HepG2 (cell line): ENCODE results near the gene LTB4R. TPM values are rescaled to one million over a fixed set of nuclear protein-coding genes. Genes with fewer than 3 reads are reported as not detected.

ENCODE experiments used
- BHLHE40 ChIP-seq: IDR thresholded peaks from 2 replicates; pipeline ENCODE4 v1.6.1; 2011; ENCODE audit warnings: low read length, improper control_type of control experiment
- GATAD2A ChIP-seq: IDR thresholded peaks from 2 replicates; pipeline ENCODE4 v1.6.1; 2016
- IKZF1 ChIP-seq: fragments of 450-650 bp; IDR thresholded peaks from 2 replicates; pipeline ENCODE4 v1.7.1; 2016
- KLF12 ChIP-seq: sonication (generic); formaldehyde crosslinking; IDR thresholded peaks from 2 replicates; pipeline ENCODE4 v1.4.0; 2020; ENCODE audit warnings: missing genetic modification reagents, borderline replicate concordance
- KLF6 ChIP-seq: IDR thresholded peaks from 2 replicates; pipeline ENCODE4 v1.8.0; 2016; ENCODE audit warnings: missing biosample characterization, missing genetic modification reagents
- LCORL ChIP-seq, 2 experiments: fragments of 450-650 bp in 1 of 2; sonication (generic) in 1 of 2; formaldehyde crosslinking in 1 of 2; IDR thresholded peaks; 2 replicates each; pipeline versions ENCODE4 v1.5.0 to v1.6.1; 2017 to 2020; ENCODE audit warnings: antibody characterized with exemption in 1 of 2, missing genetic modification reagents in 1 of 2
- MATR3 ChIP-seq: sonication (generic); formaldehyde crosslinking; IDR thresholded peaks from 2 replicates; pipeline ENCODE4 v1.4.0; 2020; ENCODE audit warnings: missing genetic modification reagents
- TBX2 ChIP-seq: sonication (generic); formaldehyde crosslinking; IDR thresholded peaks from 2 replicates; pipeline ENCODE4 v1.5.0; 2020; ENCODE audit warnings: missing genetic modification reagents, mild to moderate bottlenecking, borderline replicate concordance
- TEF ChIP-seq: sonication (generic); formaldehyde crosslinking; IDR thresholded peaks from 2 replicates; pipeline ENCODE4 v1.5.0; 2020; ENCODE audit warnings: missing genetic modification reagents
- TOE1 ChIP-seq: sonication (generic); formaldehyde crosslinking; IDR thresholded peaks from 2 replicates; pipeline ENCODE4 v1.4.0; 2020; ENCODE audit warnings: mild to moderate bottlenecking, missing genetic modification reagents
- TOPORS ChIP-seq: sonication (generic); formaldehyde crosslinking; IDR thresholded peaks from 2 replicates; pipeline ENCODE4 v1.8.0; 2023; ENCODE audit warnings: mild to moderate bottlenecking, missing genetic modification reagents
- ZFP91 ChIP-seq: sonication (generic); formaldehyde crosslinking; IDR thresholded peaks from 2 replicates; pipeline ENCODE4 v1.9.0; 2022; ENCODE audit warnings: missing genetic modification reagents, mild to moderate bottlenecking, borderline replicate concordance
- ZHX1 ChIP-seq: sonication (generic); formaldehyde crosslinking; IDR thresholded peaks from 2 replicates; pipeline ENCODE4 v1.8.1; 2022; ENCODE audit warnings: low read depth, mild to moderate bottlenecking, missing genetic modification reagents
- ZNF235 ChIP-seq: sonication (generic); formaldehyde crosslinking; IDR thresholded peaks from 2 replicates; pipeline ENCODE4 v1.8.1; 2023; ENCODE audit warnings: mild to moderate bottlenecking, missing genetic modification reagents, borderline replicate concordance
- ZNF496 ChIP-seq: sonication (generic); formaldehyde crosslinking; IDR thresholded peaks from 2 replicates; pipeline ENCODE4 v1.8.1; 2023; ENCODE audit warnings: mild to moderate bottlenecking, moderate library complexity, missing genetic modification reagents; ENCODE audit not compliant: insufficient replicate concordance
- ZNF530 ChIP-seq: sonication (generic); formaldehyde crosslinking; IDR thresholded peaks from 2 replicates; pipeline ENCODE4 v1.5.0; 2020; ENCODE audit warnings: low read depth, mild to moderate bottlenecking, missing genetic modification reagents
- ZNF607 ChIP-seq: sonication (generic); formaldehyde crosslinking; IDR thresholded peaks from 2 replicates; pipeline ENCODE4 v1.5.1; 2020; ENCODE audit warnings: missing genetic modification reagents, mild to moderate bottlenecking, borderline replicate concordance
- ZNF709 ChIP-seq: sonication (generic); formaldehyde crosslinking; IDR thresholded peaks from 2 replicates; pipeline ENCODE4 v1.5.0; 2020; ENCODE audit warnings: mild to moderate bottlenecking, missing genetic modification reagents
- ZNF775 ChIP-seq: sonication (generic); formaldehyde crosslinking; IDR thresholded peaks from 2 replicates; pipeline ENCODE4 v1.4.0; 2020; ENCODE audit warnings: missing genetic modification reagents, mild to moderate bottlenecking, moderate library complexity, borderline replicate concordance
- ZNF777 ChIP-seq: sonication (generic); formaldehyde crosslinking; IDR thresholded peaks from 2 replicates; pipeline ENCODE4 v1.4.0; 2020; ENCODE audit warnings: missing genetic modification reagents
- ZNF878 ChIP-seq: sonication (generic); formaldehyde crosslinking; IDR thresholded peaks from 2 replicates; pipeline ENCODE4 v1.8.1; 2023; ENCODE audit warnings: mild to moderate bottlenecking, missing genetic modification reagents, moderate library complexity
- polyA plus RNA-seq, 8 experiments: library from polyadenylated mRNA; depleted of rRNA in 3 of 8; stranded (reverse) in 7 of 8; unstranded in 1 of 8; fragments of >200 nt; fragmentation: Illumina TruSeq in 4 of 8; extraction: Trizol in 4 of 8; gene quantifications; 2 replicates each; pipeline versions ENCODE4 v1.2.1 to v1.2.3, GENCODE V29; 2011 to 2016; ENCODE audit warnings: low read depth in 4 of 8, missing spikeins in 1 of 8, mixed read lengths in 1 of 8; ENCODE audit not compliant: insufficient read depth in 1 of 8
- total RNA-seq, 5 experiments: library from RNA; depleted of rRNA; stranded (reverse); fragments of >200 nt; fragmentation: Illumina TruSeq; extraction: Trizol; gene quantifications; 2 replicates each; pipeline ENCODE4 v1.2.3, GENCODE V29; 2016; ENCODE audit warnings: low read depth in 1 of 5
- TF ChIP-seq, protein P1 (sequence below): sonication (generic); formaldehyde crosslinking; IDR thresholded peaks from 2 replicates; pipeline ENCODE4 v1.5.0; 2020; ENCODE audit warnings: missing genetic modification reagents, mild to moderate bottlenecking, borderline replicate concordance
- TF ChIP-seq, protein P2 (sequence below): sonication (generic); formaldehyde crosslinking; IDR thresholded peaks from 2 replicates; pipeline ENCODE4 v1.4.0; 2020; ENCODE audit warnings: missing genetic modification reagents, borderline replicate concordance

Gene LTB4R
- total and polyA plus RNA-seq, 2 of the 13 experiments (the other 11 are each of a cell fraction or from before 2014, with no cell fraction given), result 3.2 to 8.2 TPM

DNA sequence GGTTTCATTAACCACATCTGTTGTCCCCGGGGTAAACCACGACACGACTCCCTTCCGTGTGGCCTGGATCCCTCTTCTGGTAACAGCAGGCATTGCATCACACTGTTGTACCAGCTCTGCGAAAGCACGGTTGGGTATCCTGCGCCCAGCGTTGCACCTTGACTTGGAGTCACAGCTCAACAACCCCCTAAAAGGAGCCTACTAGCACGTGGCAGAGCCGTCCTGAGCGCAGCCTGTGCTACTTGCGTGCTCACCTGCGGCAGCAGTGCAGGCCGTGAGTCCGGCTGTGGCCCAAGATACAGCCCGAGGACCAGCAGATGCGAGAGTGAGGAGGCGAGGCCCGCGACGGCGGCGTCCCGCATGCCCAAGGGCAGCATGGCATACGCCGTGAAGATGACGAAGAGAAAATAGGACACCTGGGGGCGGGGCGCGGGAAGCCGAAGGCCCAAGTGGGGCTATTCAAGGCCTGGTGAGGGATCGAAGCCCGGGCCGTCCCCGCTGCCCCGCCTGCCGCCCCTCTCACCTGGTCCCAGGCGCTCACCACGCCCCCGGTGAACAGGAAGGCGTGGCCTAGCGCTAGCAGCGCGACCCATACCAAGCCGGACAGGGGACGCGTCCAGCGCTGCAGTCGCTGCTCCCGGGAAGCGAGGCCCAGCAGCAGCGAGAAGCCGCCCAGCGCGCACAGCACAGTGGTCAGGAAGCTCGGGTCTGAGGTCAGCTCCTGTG is 21.1 kb downstream of the LTB4R start (continued):
- TF ChIP-seq, protein P1, sequence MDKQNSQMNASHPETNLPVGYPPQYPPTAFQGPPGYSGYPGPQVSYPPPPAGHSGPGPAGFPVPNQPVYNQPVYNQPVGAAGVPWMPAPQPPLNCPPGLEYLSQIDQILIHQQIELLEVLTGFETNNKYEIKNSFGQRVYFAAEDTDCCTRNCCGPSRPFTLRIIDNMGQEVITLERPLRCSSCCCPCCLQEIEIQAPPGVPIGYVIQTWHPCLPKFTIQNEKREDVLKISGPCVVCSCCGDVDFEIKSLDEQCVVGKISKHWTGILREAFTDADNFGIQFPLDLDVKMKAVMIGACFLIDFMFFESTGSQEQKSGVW (CRISPR knock-in tag), result no peak; the same call in 1 of the 2 replicates
- TF ChIP-seq ZFP91 (CRISPR knock-in tag) (peak; percentile 95), ZNF496 (peak; percentile 67), TOPORS (peak; percentile 82; the same call in 1 of the 2 replicates), LCORL (IDR thresholded peaks at IDR 0.05) (no peak), LCORL (CRISPR knock-in tag; IDR thresholded peaks at IDR 0.05) (peak; percentile 91), ZNF530 (CRISPR knock-in tag) (peak; percentile 92; the same call in 1 of the 2 replicates), ZNF777 (CRISPR knock-in tag) (peak; percentile 90), KLF6 (peak; percentile 93; the same call in 1 of the 2 replicates), ZNF878 (CRISPR knock-in tag) (no peak; the same call in 1 of the 2 replicates), TEF (no peak), IKZF1 (no peak), ZNF775 (CRISPR knock-in tag) (peak; percentile 71), TBX2 (CRISPR knock-in tag) (peak; percentile 90; the same call in 1 of the 2 replicates), ZNF607 (CRISPR knock-in tag) (peak; percentile 95), BHLHE40 (no peak), ZNF235 (CRISPR knock-in tag) (peak; percentile 90), ZNF709 (CRISPR knock-in tag) (peak; percentile 76), GATAD2A (CRISPR knock-in tag) (peak; percentile 77), ZHX1 (CRISPR knock-in tag) (no peak), MATR3 (CRISPR knock-in tag) (peak; percentile 98; the same call in 1 of the 2 replicates), TOE1 (CRISPR knock-in tag) (peak; percentile 65; the same call in 1 of the 2 replicates), KLF12 (CRISPR knock-in tag) (no peak)
- TF ChIP-seq, protein P2, sequence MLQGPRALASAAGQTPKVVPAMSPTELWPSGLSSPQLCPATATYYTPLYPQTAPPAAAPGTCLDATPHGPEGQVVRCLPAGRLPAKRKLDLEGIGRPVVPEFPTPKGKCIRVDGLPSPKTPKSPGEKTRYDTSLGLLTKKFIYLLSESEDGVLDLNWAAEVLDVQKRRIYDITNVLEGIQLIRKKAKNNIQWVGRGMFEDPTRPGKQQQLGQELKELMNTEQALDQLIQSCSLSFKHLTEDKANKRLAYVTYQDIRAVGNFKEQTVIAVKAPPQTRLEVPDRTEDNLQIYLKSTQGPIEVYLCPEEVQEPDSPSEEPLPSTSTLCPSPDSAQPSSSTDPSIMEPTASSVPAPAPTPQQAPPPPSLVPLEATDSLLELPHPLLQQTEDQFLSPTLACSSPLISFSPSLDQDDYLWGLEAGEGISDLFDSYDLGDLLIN (CRISPR knock-in tag), result peak; percentile 9; the same call in 1 of the 2 replicates
